ENCODE measurements around the gene GPATCH1. TPM values are rescaled to one million over a fixed set of nuclear protein-coding genes. Genes with fewer than 3 reads are reported as not detected.

GPATCH1 gene
- total RNA-seq, 1 donor from 2014 or later: 13.3 TPM

DNA sequence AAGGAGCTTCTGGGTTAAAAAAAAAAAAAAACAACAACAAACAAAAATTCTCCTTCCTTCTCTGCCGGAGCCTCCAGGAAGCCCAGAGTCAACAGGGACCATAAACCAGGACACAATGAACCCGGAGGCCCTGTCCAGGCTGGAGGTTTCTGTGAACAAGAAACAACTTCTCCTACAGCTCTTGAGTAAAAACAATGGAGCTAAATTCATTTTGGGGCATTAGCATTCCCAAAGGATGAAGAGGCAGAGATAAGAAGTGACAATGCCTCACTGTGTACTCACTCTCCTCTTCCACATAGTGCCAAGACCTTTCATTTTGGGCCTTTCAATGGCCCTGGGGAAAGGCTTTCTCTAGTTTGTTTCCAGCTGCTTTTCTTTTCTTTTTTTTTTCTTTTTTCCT, 25.3 kb upstream of the GPATCH1 start:
- no peak for DNase-seq (ENCODE audit: low read depth)
- TF ChIP-seq, protein P1, sequence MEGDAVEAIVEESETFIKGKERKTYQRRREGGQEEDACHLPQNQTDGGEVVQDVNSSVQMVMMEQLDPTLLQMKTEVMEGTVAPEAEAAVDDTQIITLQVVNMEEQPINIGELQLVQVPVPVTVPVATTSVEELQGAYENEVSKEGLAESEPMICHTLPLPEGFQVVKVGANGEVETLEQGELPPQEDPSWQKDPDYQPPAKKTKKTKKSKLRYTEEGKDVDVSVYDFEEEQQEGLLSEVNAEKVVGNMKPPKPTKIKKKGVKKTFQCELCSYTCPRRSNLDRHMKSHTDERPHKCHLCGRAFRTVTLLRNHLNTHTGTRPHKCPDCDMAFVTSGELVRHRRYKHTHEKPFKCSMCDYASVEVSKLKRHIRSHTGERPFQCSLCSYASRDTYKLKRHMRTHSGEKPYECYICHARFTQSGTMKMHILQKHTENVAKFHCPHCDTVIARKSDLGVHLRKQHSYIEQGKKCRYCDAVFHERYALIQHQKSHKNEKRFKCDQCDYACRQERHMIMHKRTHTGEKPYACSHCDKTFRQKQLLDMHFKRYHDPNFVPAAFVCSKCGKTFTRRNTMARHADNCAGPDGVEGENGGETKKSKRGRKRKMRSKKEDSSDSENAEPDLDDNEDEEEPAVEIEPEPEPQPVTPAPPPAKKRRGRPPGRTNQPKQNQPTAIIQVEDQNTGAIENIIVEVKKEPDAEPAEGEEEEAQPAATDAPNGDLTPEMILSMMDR (conservative IDR thresholded peaks at IDR 0.05; ENCODE audit: low read depth, low read length): no peak
- no peak overlapping the region for H3K4me3 ChIP-seq (ENCODE audit: low read depth, low read length)

DNA sequence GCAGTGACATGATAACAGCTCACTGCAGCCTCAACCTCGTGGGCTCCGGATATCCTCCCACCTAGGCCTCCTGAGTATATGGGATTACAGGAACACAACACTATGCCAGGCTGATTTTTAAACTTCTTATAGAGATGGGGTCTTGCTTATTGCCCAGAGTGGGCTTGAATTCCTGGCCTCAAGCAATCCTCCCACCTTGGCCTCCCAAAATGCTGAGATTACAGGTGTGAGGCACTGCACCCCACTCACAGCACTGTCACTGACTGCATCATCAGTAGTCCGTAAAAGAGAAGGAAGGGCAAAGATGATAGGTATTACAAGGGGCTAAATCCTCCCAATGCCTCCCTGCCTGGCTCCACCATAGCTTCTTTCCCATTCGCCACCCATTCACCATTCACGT, 20.4 kb upstream of the GPATCH1 start:
- TF ChIP-seq, protein P1 (conservative IDR thresholded peaks at IDR 0.05; ENCODE audit: low read depth, low read length): no peak
- DNase-seq (ENCODE audit: low read depth): no peak

DNA sequence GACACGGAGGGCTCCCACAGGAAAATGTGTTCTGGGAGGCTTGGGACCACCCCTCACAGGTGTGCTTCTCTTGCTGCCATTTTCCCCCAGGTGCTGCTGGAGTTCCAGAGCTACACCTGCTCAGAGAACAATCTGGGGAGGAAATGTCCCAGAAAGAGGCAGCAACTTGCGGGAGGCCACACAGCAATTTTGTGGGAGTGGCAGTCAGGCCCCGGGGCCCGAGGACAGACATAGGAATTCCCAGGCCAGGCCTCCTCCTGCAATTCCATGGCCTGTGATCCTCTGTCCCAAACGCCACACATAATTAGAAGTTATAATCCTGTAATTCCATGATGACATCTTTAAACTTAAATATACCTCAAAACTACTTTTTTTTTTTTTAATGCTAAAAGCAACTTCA, 18.1 kb upstream of the GPATCH1 start:
- TF ChIP-seq, protein P1 (conservative IDR thresholded peaks at IDR 0.05; ENCODE audit: low read depth, low read length): no peak
- H3K4me3 ChIP-seq (ENCODE audit: low read depth, low read length): peak overlapping the region; percentile 98
- DNase-seq (ENCODE audit: low read depth): no peak

More for the DNA sequence above, 20.4 kb upstream of the GPATCH1 start:
- no peak overlapping the region for H3K4me3 ChIP-seq (ENCODE audit: low read depth, low read length)

- peak overlapping the region; percentile 98 for H3K4me3 ChIP-seq (ENCODE audit: low read depth, low read length)
- TF ChIP-seq, protein P1 (conservative IDR thresholded peaks at IDR 0.05; ENCODE audit: low read depth, low read length): no peak
- DNase-seq (ENCODE audit: low read depth): no peak
These were observed 17.6 kb upstream of the GPATCH1 start for GRCh38 chr19:33063356-33063752.

- TF ChIP-seq, protein P1 (conservative IDR thresholded peaks at IDR 0.05; ENCODE audit: low read depth, low read length): no peak
- peak overlapping the region; percentile 98 for H3K4me3 ChIP-seq (ENCODE audit: low read depth, low read length)
- no peak for DNase-seq (ENCODE audit: low read depth)
These were observed 17.1 kb upstream of the GPATCH1 start for GRCh38 chr19:33063753-33064457.

GRCh38 chr19:33064458-33064791, 16.6 kb upstream of the GPATCH1 start:
- H3K4me3 ChIP-seq (ENCODE audit: low read depth, low read length): peak overlapping the region; percentile 98
- DNase-seq (ENCODE audit: low read depth): no peak
- TF ChIP-seq, protein P1 (conservative IDR thresholded peaks at IDR 0.05; ENCODE audit: low read depth, low read length): no peak
